Stimulated activated CD4-positive, alpha-beta T cell treated with anti-CD3 and anti-CD28 coated beads, Interleukin-1b, Interleukin-23, amount 100 ng/mL, for 48 hours (primary cell): ENCODE measurements around the gene CSDE1.

ENCODE experiments used
- DNase-seq: peaks from one replicate; pipeline ENCODE4 v3.0.0-alpha.2; 2020

Gene CSDE1

GRCh38 chr1:114746450-114747121 lies 11.2 kb downstream of the CSDE1 start:
- peak; percentile 10 for DNase-seq

GRCh38 chr1:114745291-114745690 lies 12.5 kb downstream of the CSDE1 start:
- DNase-seq: no peak

DNA sequence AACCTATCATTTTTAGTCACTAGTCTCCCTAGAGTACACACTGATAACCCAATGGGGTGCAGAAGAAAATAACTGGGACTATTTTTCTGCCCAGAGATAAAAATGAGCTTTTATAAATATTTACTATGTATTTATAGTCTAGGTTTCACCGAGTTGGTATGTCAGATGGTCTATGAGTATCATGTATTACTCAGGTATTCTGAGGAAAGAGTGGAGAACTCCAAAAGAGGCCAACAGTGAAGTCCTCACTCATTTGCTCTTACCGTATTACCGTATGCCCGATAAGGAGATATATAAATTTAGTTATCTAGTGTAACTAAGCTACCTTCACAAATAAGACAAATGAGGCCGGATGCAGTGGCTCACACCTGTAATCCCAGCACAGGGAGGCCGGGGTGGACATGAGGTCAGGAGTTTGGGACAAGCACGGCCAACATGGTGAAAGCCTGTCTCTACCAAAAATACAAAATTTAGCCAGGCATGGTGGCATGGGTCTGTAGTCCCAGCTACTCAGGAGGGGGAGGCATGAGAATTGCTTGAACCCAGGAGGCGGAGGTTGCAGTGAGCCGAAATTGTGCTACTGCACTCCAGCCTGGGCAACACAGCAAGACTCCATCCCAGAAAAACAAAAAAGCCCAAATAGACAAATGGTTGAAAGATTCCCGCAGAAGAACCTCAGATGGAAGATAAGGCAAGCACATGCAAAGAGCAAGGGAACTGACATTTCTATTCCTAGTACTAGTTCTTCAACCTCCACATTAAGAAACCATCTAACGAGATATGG lies 15.6 kb downstream of the CSDE1 start:
- no peak for DNase-seq

DNA sequence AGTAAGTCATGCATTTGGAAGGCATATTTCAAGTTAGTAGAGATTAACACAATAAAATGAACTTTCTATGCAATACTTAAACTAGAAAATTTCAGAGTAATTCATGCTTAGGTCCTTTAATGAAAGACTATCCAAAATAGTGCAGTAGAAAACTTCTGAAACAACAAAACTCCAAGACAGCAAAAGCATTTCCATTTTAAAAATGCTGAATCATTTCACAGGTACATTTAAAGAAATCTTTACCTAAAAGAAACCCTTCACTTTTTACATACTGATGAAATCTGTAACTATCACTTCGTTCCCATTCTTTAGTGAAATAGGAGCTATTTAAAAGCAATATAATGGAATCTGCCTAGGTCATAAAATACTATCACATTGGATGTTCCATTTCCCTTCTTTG lies 17.5 kb downstream of the CSDE1 start:
- DNase-seq: no peak

- no peak for DNase-seq
These were observed 20.4 kb downstream of the CSDE1 start for GRCh38 chr1:114737314-114737849.

- DNase-seq: no peak
These were observed 22.3 kb downstream of the CSDE1 start for GRCh38 chr1:114735479-114735878.

DNA sequence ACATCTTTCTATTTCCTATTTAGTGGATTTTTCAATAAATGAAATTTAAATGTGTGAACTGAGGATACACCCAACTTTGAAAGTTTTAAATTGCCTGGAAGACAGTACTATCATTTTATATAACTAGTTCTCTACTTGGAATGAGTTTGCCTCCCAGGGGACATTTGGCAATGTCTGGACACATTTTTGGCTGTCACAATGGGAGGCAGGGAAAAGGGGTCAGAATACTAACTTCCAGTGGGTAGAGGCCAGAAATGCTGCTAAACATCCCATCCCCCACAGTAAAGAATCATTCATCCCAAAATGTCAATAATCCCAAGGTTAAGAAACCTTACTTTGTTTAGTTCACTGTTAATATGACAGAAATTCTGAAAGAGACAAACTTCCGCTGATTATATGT lies 28.0 kb downstream of the CSDE1 start:
- no peak for DNase-seq

DNA sequence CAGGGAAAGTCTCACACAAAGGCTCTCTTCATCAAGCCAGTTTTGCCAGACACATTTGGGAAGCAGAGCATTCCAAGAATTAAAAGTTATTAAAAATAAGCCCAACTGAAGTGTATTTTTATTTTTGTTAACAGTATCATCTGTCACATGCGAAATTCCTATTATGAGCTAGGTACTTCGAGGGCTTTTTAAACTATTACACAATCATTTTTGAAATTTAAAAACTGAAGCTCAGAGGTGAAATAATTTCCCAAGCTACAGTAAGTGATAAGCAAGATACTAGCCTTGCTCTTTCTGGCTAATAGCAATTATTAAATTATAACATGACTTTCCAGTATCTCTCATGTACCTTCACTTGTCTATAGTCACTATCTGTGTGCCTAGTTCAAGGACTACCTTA lies 29.2 kb downstream of the CSDE1 start:
- no peak for DNase-seq

DNA sequence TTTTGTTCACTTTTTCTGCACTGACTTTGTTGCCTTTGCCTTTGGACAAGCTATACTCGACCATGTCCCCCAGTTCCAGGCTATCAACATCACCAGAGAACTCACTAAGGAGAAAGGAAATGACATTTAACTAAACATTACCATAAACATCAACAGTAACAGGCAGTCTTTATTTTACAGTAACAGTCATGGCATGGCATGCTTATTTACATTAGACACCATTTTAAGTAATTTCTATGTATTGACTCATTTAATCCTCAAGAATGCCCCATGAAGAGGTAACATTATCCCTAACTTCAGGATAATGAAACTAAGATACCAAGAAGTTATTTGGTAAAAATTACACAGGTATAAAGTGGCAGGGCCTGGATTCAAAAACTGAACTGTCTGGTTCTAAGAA lies 32.6 kb downstream of the CSDE1 start:
- no peak for DNase-seq

GRCh38 chr1:114723915-114724314 lies 33.9 kb downstream of the CSDE1 start:
- no peak for DNase-seq

- DNase-seq: no peak
These were observed 34.3 kb downstream of the CSDE1 start for GRCh38 chr1:114723457-114723856.

DNA sequence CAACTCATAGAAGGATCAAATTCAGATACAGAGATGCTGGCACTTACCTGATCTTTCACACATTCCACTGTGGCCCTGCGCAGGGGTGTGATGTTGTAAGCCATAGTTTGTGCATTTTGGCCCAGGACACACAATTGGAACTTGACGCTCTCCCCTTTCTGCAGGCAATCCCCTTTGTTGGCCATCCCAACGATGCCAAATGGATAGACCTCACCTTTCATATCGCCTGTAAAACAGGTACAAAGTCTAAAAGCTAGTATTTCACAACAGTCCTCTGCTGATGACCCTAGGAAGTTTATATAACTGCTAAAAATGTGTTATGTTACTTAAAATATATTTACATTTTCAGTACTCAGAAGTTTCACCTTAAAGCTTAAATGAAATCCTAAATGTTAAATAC lies 37.3 kb downstream of the CSDE1 start:
- no peak for DNase-seq

GRCh38 chr1:114719424-114719787 lies 38.4 kb downstream of the CSDE1 start:
- no peak for DNase-seq

- DNase-seq: peak; percentile 48
These were observed 38.9 kb downstream of the CSDE1 start for GRCh38 chr1:114718661-114719423.

DNA sequence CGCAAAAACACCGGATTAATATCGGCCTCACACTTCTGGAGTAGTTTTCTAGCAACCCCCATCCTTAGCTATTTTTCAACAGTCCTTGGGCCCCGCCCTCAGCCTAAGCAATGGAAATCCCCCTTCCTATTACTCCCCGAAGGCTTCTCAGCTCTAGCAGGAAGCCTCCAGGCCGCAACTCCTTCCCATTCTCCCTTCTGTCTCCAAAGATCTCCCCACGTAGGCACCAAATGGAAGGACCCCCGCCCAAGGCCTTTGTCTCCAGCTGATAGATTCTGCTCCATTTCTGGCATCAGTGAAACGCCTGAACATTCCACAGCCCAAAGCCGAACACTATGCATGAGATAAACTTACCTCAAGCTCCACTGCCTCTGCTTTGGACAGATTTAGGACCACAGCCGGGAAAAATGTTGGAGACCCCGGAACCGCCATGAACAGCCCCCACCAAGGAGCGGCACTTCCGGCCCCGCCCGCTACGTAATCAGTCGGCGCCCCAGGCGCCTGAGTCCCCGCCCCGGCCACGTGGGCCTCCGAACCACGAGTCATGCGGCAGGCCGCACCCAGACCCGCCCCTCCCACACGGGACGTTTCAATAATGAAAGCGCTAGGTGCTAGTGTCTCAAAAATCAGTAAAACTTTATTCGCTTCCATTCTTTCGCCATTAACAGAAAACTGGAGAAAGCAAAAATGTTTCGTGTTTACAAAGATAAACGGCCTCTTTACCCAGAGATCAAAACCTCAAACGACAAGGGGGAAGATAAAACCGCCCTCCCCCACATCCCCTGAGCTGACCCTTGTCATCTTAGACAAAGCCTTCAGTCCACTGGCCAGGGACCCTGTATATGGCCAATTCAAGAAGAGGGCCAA lies 41.2 kb downstream of the CSDE1 start, which contains the start of gene NRAS:
TSS of gene NRAS (minus strand) at position 468 of the 867 bp plus-strand sequence. CDS start 611 bp downstream, outside the sequence.
- DNase-seq: peak; percentile 94

DNA sequence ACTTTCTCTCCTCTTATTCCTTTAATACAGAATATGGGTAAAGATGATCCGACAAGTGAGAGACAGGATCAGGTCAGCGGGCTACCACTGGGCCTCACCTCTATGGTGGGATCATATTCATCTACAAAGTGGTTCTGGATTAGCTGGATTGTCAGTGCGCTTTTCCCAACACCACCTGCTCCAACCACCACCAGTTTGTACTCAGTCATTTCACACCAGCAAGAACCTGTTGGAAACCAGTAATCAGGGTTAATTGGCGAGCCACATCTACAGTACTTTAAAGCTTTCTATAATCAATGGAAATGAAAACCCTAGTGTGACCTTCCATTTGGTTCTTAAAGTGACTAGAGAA lies 41.9 kb downstream of the CSDE1 start:
- no peak for DNase-seq

- DNase-seq: no peak
These were observed 44.8 kb downstream of the CSDE1 start for GRCh38 chr1:114712977-114713376.

GRCh38 chr1:114710360-114710759 lies 47.4 kb downstream of the CSDE1 start:
- DNase-seq: no peak

- no peak for DNase-seq
These were observed 50.2 kb downstream of the CSDE1 start for GRCh38 chr1:114707604-114708003.

DNA sequence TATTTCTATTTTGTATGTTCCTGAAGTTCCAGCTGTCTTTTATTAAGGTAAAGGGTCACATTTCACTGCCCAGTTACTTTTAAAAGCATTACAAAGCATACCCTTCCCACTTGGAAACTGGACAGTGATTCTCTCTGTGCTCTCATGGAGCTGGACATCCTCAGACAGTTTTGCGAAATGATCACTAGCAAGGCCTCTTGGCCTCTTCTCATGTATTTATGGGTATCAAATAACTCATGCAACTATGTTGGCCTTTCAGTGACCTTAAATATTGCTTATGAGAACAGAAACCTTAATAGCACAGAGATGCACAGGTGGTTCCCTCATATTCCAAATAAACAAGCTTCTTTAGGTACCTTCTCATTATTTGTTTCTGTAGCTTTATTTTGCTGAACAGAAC lies 54.5 kb downstream of the CSDE1 start:
- no peak for DNase-seq

- no peak for DNase-seq
These were observed 55.0 kb downstream of the CSDE1 start for GRCh38 chr1:114702737-114703136.

- DNase-seq: no peak
These were observed 55.9 kb downstream of the CSDE1 start for GRCh38 chr1:114701931-114702330.
